Suppressor macrophage treated with lipopolysaccharide for 1 hour (primary cell): ENCODE results near the gene CLIC5.
A peak's percentile ranks its signal among the peaks of the same experiment; 100 is the strongest.

Experiments
- DNase-seq, 3 donors: peaks; one replicate each; pipeline ENCODE4 v3.0.0-alpha.2; 2020 to 2022

CLIC5 gene

GRCh38 chr6:45990162-45990561 is 25.5 kb downstream of the CLIC5 start:
- DNase-seq: no peak

GRCh38 chr6:45988635-45989034 is 27.0 kb downstream of the CLIC5 start:
- DNase-seq: no peak

GRCh38 chr6:45987856-45988255 is 27.8 kb downstream of the CLIC5 start:
- DNase-seq: no peak

- no peak for DNase-seq
Measured at GRCh38 chr6:45986746-45987274, 28.9 kb downstream of the CLIC5 start.

GRCh38 chr6:45984788-45985425 is 30.8 kb downstream of the CLIC5 start:
- no peak for DNase-seq

- DNase-seq: no peak
Measured at GRCh38 chr6:45984347-45984746, 31.3 kb downstream of the CLIC5 start.

GRCh38 chr6:45983062-45983461 is 32.6 kb downstream of the CLIC5 start:
- no peak for DNase-seq

GRCh38 chr6:45982280-45983036 is 33.2 kb downstream of the CLIC5 start:
- no peak for DNase-seq

GRCh38 chr6:45981046-45981445 is 34.6 kb downstream of the CLIC5 start:
- DNase-seq: no peak

GRCh38 chr6:45979311-45979710 is 36.3 kb downstream of the CLIC5 start:
- DNase-seq: peak in 2 of 3 donors; percentile 18 to 22

GRCh38 chr6:45974596-45974995 is 41.1 kb downstream of the CLIC5 start:
- DNase-seq: no peak

- DNase-seq: no peak
Measured at GRCh38 chr6:45972795-45973503, 42.7 kb downstream of the CLIC5 start.

GRCh38 chr6:45971287-45971686 is 44.4 kb downstream of the CLIC5 start:
- DNase-seq: no peak

- peak; percentile 25 to 43 (median 27) for DNase-seq
Measured at GRCh38 chr6:45970326-45970725, 45.3 kb downstream of the CLIC5 start.

GRCh38 chr6:45969883-45970282 is 45.8 kb downstream of the CLIC5 start:
- no peak for DNase-seq

- DNase-seq: no peak
Measured at GRCh38 chr6:45969026-45969425, 46.6 kb downstream of the CLIC5 start.

GRCh38 chr6:45967363-45967762 is 48.3 kb downstream of the CLIC5 start:
- no peak for DNase-seq

- DNase-seq: no peak
Measured at GRCh38 chr6:45966797-45967196, 48.9 kb downstream of the CLIC5 start.

GRCh38 chr6:45966340-45966739 is 49.3 kb downstream of the CLIC5 start:
- no peak for DNase-seq

GRCh38 chr6:45965792-45966191 is 49.9 kb downstream of the CLIC5 start:
- DNase-seq: no peak

- no peak for DNase-seq
Measured at GRCh38 chr6:45965007-45965406, 50.7 kb downstream of the CLIC5 start.

GRCh38 chr6:45964300-45964699 is 51.4 kb downstream of the CLIC5 start:
- no peak for DNase-seq

- no peak for DNase-seq
Measured at GRCh38 chr6:45963896-45964295, 51.8 kb downstream of the CLIC5 start.

GRCh38 chr6:45961125-45961524 is 54.5 kb downstream of the CLIC5 start:
- DNase-seq: peak in 1 of 3 donors; percentile 9
